H1 (cell line): ENCODE data around the gene ZNF221. TPM values are rescaled to one million over a fixed set of nuclear protein-coding genes. Genes with fewer than 3 reads are reported as not detected.

Experiments
- CTCF ChIA-PET: fragments of 300-600 bp; sonication (Branson Sonifier 250); formaldehyde crosslinking; loops from one replicate; lab custom pipeline; 2021; ENCODE audit not compliant: partially characterized antibody; lab: Charles Lee
- POLR2A ChIA-PET: fragments of 300-600 bp; sonication (Branson Sonifier 250); formaldehyde crosslinking; loops from one replicate; lab custom pipeline; 2021; ENCODE audit warnings: inconsistent platforms; ENCODE audit not compliant: partially characterized antibody; lab: Charles Lee
- DNase-seq, 2 experiments: peaks; one replicate each; pipeline versions ENCODE4 v3.0.0 to v3.0.0-alpha.2; 2010 to 2022; ENCODE audit warnings: low spot score in 2 of 2, low read depth in 1 of 2, mixed read lengths in 1 of 2
- FAIRE-seq: peaks from 2 replicates; lab custom pipeline; 2011; peaks lifted over from hg19 to GRCh38; lab: Jason Lieb, UNC
- H2AFZ ChIP-seq: 2 replicates; pipeline ENCODE4 v1.8.1; 2012; ENCODE audit warnings: low read length, inconsistent platforms
- H2AK5ac ChIP-seq: 2 replicates; pipeline ENCODE4 v1.6.1; 2013; ENCODE audit warnings: low read depth, low read length
- H2BK120ac ChIP-seq: replicated peaks from 2 replicates; pipeline ENCODE3; 2013; ENCODE audit warnings: low read depth, low read length, inconsistent platforms
- H2BK12ac ChIP-seq: 2 replicates; pipeline ENCODE4 v1.6.1; 2013; ENCODE audit warnings: low read depth, low read length
- H2BK15ac ChIP-seq: 2 replicates; pipeline ENCODE4 v1.6.1; 2013; ENCODE audit warnings: low read length
- H2BK20ac ChIP-seq: 2 replicates; pipeline ENCODE4 v1.6.1; 2013; ENCODE audit warnings: low read length
- H2BK5ac ChIP-seq: 2 replicates; pipeline ENCODE4 v1.6.1; 2013; ENCODE audit warnings: low read depth, low read length
- H3K14ac ChIP-seq: 2 replicates; pipeline ENCODE4 v1.6.1; 2013; ENCODE audit warnings: inconsistent platforms; ENCODE audit not compliant: insufficient read length
- H3K18ac ChIP-seq: 2 replicates; pipeline ENCODE4 v1.6.1; 2013; ENCODE audit warnings: low read length; ENCODE audit errors: extremely low read depth
- H3K23ac ChIP-seq: 2 replicates; pipeline ENCODE4 v1.6.1; 2013; ENCODE audit warnings: inconsistent platforms; ENCODE audit not compliant: insufficient read length
- H3K23me2 ChIP-seq: 2 replicates; pipeline ENCODE4 v1.6.1; 2013; ENCODE audit warnings: low read depth, low read length
- H3K27ac ChIP-seq: 2 replicates; pipeline ENCODE4 v1.6.1; 2011; ENCODE audit warnings: low read depth, low read length, inconsistent platforms
- H3K27me3 ChIP-seq, 4 experiments: replicated peaks in 1 of 4; 1 replicate in 1 of 4; 2 replicates in 3 of 4; pipeline versions ENCODE4 v1.6.1 to v1.8.1; 2011 to 2013; ENCODE audit warnings: low read length in 3 of 4, mild to moderate bottlenecking in 3 of 4, inconsistent platforms in 2 of 4, mixed read lengths in 2 of 4, moderate library complexity in 1 of 4; ENCODE audit not compliant: control insufficient read depth in 3 of 4, insufficient read depth in 3 of 4; ENCODE audit errors: extremely low read depth in 1 of 4
- H3K36me3 ChIP-seq, 4 experiments: 2 replicates each; pipeline versions ENCODE4 v1.6.1 to v1.8.1; 2011 to 2013; ENCODE audit warnings: mild to moderate bottlenecking in 4 of 4, low read length in 3 of 4, moderate library complexity in 2 of 4, control low read depth in 1 of 4, inconsistent platforms in 1 of 4; ENCODE audit not compliant: insufficient read depth in 4 of 4, control insufficient read depth in 2 of 4
- H3K4ac ChIP-seq: replicated peaks from 2 replicates; pipeline ENCODE3; 2013; ENCODE audit warnings: low read length, low read depth, mixed read lengths, inconsistent platforms; ENCODE audit not compliant: insufficient read length
- H3K4me1 ChIP-seq, 4 experiments: replicated peaks in 1 of 4; 1 replicate in 1 of 4; 2 replicates in 3 of 4; pipeline versions ENCODE4 v1.6.1 to v1.8.1; 2011 to 2013; ENCODE audit warnings: low read length in 3 of 4, inconsistent platforms in 2 of 4, mixed read lengths in 1 of 4; ENCODE audit not compliant: insufficient read depth in 4 of 4, control insufficient read depth in 3 of 4
- H3K4me2 ChIP-seq, 2 experiments: 2 replicates each; pipeline versions ENCODE4 v1.6.1 to v1.8.1; 2011 to 2013; ENCODE audit warnings: low read depth in 2 of 2, low read length in 2 of 2, control low read depth in 1 of 2, inconsistent platforms in 1 of 2, mild to moderate bottlenecking in 1 of 2; ENCODE audit not compliant: insufficient read depth in 1 of 2
- H3K4me3 ChIP-seq, 4 experiments: fragments of 200-600, 300-600 bp in 1 of 4; sonication (generic), shearing (Covaris generic), sonication (Bioruptor Twin) in 1 of 4; 2 replicates each; pipeline versions ENCODE4 v1.5.1 to v1.8.1; 2011 to 2016; ENCODE audit warnings: low read length in 4 of 4, low read depth in 3 of 4, control low read depth in 2 of 4, inconsistent platforms in 2 of 4, mild to moderate bottlenecking in 2 of 4, mixed read lengths in 1 of 4, moderate library complexity in 1 of 4; ENCODE audit not compliant: insufficient read depth in 2 of 4; ENCODE audit errors: extremely low read depth in 1 of 4
- H3K56ac ChIP-seq: replicated peaks from 2 replicates; pipeline ENCODE3; 2013; ENCODE audit warnings: low read depth, mild to moderate bottlenecking, mixed read lengths, low read length, inconsistent platforms; ENCODE audit not compliant: insufficient read length
- H3K79me1 ChIP-seq: 2 replicates; pipeline ENCODE4 v1.6.1; 2013; ENCODE audit warnings: low read depth, low read length, control low read depth
- H3K79me2 ChIP-seq, 2 experiments: 2 replicates each; pipeline versions ENCODE4 v1.6.1 to v1.8.1; 2012 to 2013; ENCODE audit warnings: low read length in 2 of 2, mild to moderate bottlenecking in 2 of 2, inconsistent platforms in 1 of 2; ENCODE audit not compliant: insufficient read depth in 2 of 2, control insufficient read depth in 1 of 2
- H3K9ac ChIP-seq, 4 experiments: replicated peaks in 1 of 4; 1 replicate in 1 of 4; 2 replicates in 3 of 4; pipeline versions ENCODE4 v1.6.1 to v1.8.1; 2011 to 2013; ENCODE audit warnings: low read depth in 3 of 4, low read length in 3 of 4, control low read depth in 2 of 4, mild to moderate bottlenecking in 2 of 4, moderate library complexity in 2 of 4, inconsistent platforms in 1 of 4; ENCODE audit errors: extremely low read depth in 1 of 4
- H3K9me3 ChIP-seq, 2 experiments: 2 replicates each; pipeline versions ENCODE4 v1.6.1 to v1.8.1; 2012 to 2013; ENCODE audit warnings: mild to moderate bottlenecking in 2 of 2, moderate library complexity in 2 of 2, control low read depth in 1 of 2, inconsistent platforms in 1 of 2, low read depth in 1 of 2, low read length in 1 of 2, mixed read lengths in 1 of 2; ENCODE audit not compliant: insufficient read depth in 2 of 2
- H4K20me1 ChIP-seq, 2 experiments: replicated peaks in 1 of 2; 2 replicates each; pipeline versions ENCODE3 to v1.8.1; 2011 to 2013; ENCODE audit warnings: inconsistent platforms in 2 of 2, low read length in 2 of 2, mild to moderate bottlenecking in 1 of 2; ENCODE audit not compliant: insufficient read depth in 2 of 2, control insufficient read depth in 1 of 2
- H4K5ac ChIP-seq: 2 replicates; pipeline ENCODE4 v1.6.1; 2013; ENCODE audit warnings: low read length, low read depth, mixed read lengths, inconsistent platforms; ENCODE audit not compliant: insufficient read length
- H4K8ac ChIP-seq: 2 replicates; pipeline ENCODE4 v1.8.0; 2013; ENCODE audit warnings: mild to moderate bottlenecking, moderate library complexity, low read length, inconsistent platforms; ENCODE audit not compliant: insufficient read depth; ENCODE audit errors: extremely low read depth
- H4K91ac ChIP-seq: replicated peaks from 2 replicates; pipeline ENCODE3; 2013; ENCODE audit warnings: low read length, mixed read lengths, inconsistent platforms; ENCODE audit not compliant: insufficient read length
- CHD2 ChIP-seq: IDR thresholded peaks from 2 replicates; pipeline ENCODE4 v1.6.1; 2012; ENCODE audit warnings: low read length, improper control_type of control experiment
- CREB1 ChIP-seq: IDR thresholded peaks from 2 replicates; pipeline ENCODE4 v1.6.1; 2012; ENCODE audit warnings: inconsistent platforms
- FOSL1 ChIP-seq: IDR thresholded peaks from 2 replicates; pipeline ENCODE4 v1.6.1; 2011; ENCODE audit warnings: mild to moderate bottlenecking, low read depth, low read length, moderate library complexity; ENCODE audit not compliant: insufficient read depth
- JUN ChIP-seq: IDR thresholded peaks from 2 replicates; pipeline ENCODE4 v1.6.1; 2011; ENCODE audit warnings: low read depth, mild to moderate bottlenecking, improper control_type of control experiment, low read length
- KDM1A ChIP-seq: fragments of 200-600, 300-600 bp; sonication (generic); IDR thresholded peaks from 2 replicates; pipeline ENCODE4 v1.7.1; 2016; ENCODE audit warnings: mild to moderate bottlenecking, low read length, borderline replicate concordance
- SP2 ChIP-seq: IDR thresholded peaks from 2 replicates; pipeline ENCODE4 v1.6.1; 2012; ENCODE audit warnings: mild to moderate bottlenecking, low read length, inconsistent platforms
- SP4 ChIP-seq: IDR thresholded peaks from 2 replicates; pipeline ENCODE4 v1.6.1; 2012; ENCODE audit warnings: low read length, inconsistent platforms
- TCF12 ChIP-seq: IDR thresholded peaks from 2 replicates; pipeline ENCODE4 v1.6.1; 2011; ENCODE audit warnings: low read depth, mild to moderate bottlenecking, low read length
- TEAD4 ChIP-seq: IDR thresholded peaks from 2 replicates; pipeline ENCODE4 v1.6.1; 2012; ENCODE audit warnings: low read depth, low read length, inconsistent platforms, mixed read lengths
- WGBS, 2 experiments: shearing (Covaris generic) in 1 of 2; methylation state at CpG; one replicate each; pipeline versions ENCODE4 v1.1.6 to v1.1.7; 2013 to 2015; ENCODE audit warnings: low lambda C conversion rate in 2 of 2, mixed read lengths in 2 of 2, inconsistent platforms in 1 of 2, low coverage in 1 of 2, missing lambda C conversion rate in 1 of 2; ENCODE audit not compliant: insufficient replicate concordance in 2 of 2, insufficient coverage in 1 of 2, insufficient read length in 1 of 2; ENCODE audit errors: extremely low coverage in 1 of 2, missing lambda C conversion rate in 1 of 2; 5-methylcytosine and 5-hydroxymethylcytosine counted together
- polyA plus RNA-seq, 7 experiments: library from polyadenylated mRNA; depleted of rRNA in 3 of 7; stranded (reverse) in 5 of 7; unstranded in 2 of 7; fragments of >200 nt in 5 of 7; fragments of 200-250 nt in 2 of 7; gene quantifications; 1 replicate in 5 of 7; 2 replicates in 1 of 7; 4 replicates in 1 of 7; pipeline versions ENCODE4 v1.2.1 to v1.2.3, GENCODE V29; 2011 to 2013; ENCODE audit warnings: missing spikeins in 2 of 7, mixed read lengths in 2 of 7
- total RNA-seq: library from RNA; stranded (reverse); fragmentation: NEBNext Ultra II Directional; extraction: Animal tissue kit (Norgen Biotek cat#: 25700); gene quantifications from 2 replicates; pipeline ENCODE4 v1.2.1, GENCODE V29; 2021

ZNF221 gene
- total and polyA plus RNA-seq, 2 of the 8 experiments (the other 6 are each of a cell fraction or from before 2014, with no cell fraction given), result 0.50 to 8.4 TPM

DNA sequence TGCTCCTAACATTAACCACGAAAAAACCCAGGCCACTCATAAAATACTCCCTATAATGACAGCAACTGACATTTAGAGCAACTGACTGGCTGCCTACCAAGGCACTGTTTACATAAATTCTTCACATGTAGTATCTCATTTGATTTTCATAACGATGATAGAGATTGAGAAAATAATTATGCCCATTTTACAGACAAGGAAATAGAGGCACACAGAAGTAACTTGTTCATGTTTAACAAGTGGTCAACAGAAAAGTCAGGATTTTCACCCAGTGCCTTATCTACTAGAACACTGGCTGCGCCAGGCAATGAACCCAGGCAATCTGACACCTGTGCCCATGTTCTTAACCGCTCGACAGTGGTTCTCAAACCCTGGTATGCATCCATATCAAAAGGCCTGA is 22.2 kb upstream of the ZNF221 start:
- H3K27me3 ChIP-seq, result no peaks in the 10 kb centered on the region
- no peaks in the 10 kb centered on the region for H3K79me1 ChIP-seq
- no peak overlapping the region for H4K8ac ChIP-seq
- no peak overlapping the region for H2BK5ac ChIP-seq
- no peak overlapping the region for H2BK120ac ChIP-seq
- POLR2A ChIA-PET, result no interaction called here
- H3K9me3 ChIP-seq, result no peaks in the 10 kb centered on the region
- TF ChIP-seq SP2 (no peak), TEAD4 (no peak), FOSL1 (no peak), CREB1 (no peak), TCF12 (no peak), JUN (no peak), CHD2 (no peak), KDM1A (no peak), SP4 (no peak)
- H3K56ac ChIP-seq, result no peak overlapping the region
- H3K23ac ChIP-seq, result no peak overlapping the region
- no peak overlapping the region for H2AFZ ChIP-seq
- H3K14ac ChIP-seq, result no peak overlapping the region
- no peak overlapping the region for H2BK15ac ChIP-seq
- 92% methylated on average over 5 of the region's 5 CpGs; no CpG with 5 or more reads in 1 of the 2 experiments for WGBS, 2 experiments
- peaks cover 5 to 43% (median 30%) of the 10 kb centered on the region in 4 experiments; a peak in 7 of 8 replicates for H3K36me3 ChIP-seq
- FAIRE-seq (no peak), DNase-seq (no peak)
- no peak overlapping the region for H4K5ac ChIP-seq
- CTCF ChIA-PET, result no interaction called here
- H3K18ac ChIP-seq, result no peak overlapping the region
- H3K23me2 ChIP-seq, result no peaks in the 10 kb centered on the region
- no peak overlapping the region for H3K9ac ChIP-seq
- H3K79me2 ChIP-seq, result 0 out of 4 replicates have a peak, but pooled peaks cover 0 to under 1% of the 10 kb centered on the region in 2 experiments
- H2AK5ac ChIP-seq, result no peak overlapping the region
- H3K27ac ChIP-seq, result no peak overlapping the region
- no peak overlapping the region for H2BK20ac ChIP-seq
- H3K4me1 ChIP-seq, result no peaks in the 10 kb centered on the region; a peak in 1 of 7 replicates
- no peak overlapping the region for H2BK12ac ChIP-seq
- no peak overlapping the region for H3K4ac ChIP-seq
- H3K4me2 ChIP-seq, result no peak overlapping the region
- no peak overlapping the region for H4K91ac ChIP-seq
- no peak overlapping the region for H3K4me3 ChIP-seq
- no peaks in the 10 kb centered on the region for H4K20me1 ChIP-seq
